Fibroblast of lung (primary cell): ENCODE results near the gene TMEM184A. TPM values are rescaled to one million over a fixed set of nuclear protein-coding genes. Genes with fewer than 3 reads are reported as not detected.

Source experiments
- DNase-seq, 2 donors: peaks; one replicate each; pipeline versions ENCODE4 v3.0.0 to v3.0.0-alpha.2; 2010; ENCODE audit warnings: low read depth in 2 of 2
- H2AFZ ChIP-seq: 2 replicates; pipeline ENCODE4 v1.5.1; 2012; ENCODE audit warnings: low read length, control low read depth, inconsistent platforms
- H3K27ac ChIP-seq: 2 replicates; pipeline ENCODE4 v1.5.1; 2011; ENCODE audit warnings: low read length, control low read depth; ENCODE audit not compliant: insufficient read depth
- H3K27me3 ChIP-seq: 2 replicates; pipeline ENCODE4 v1.5.1; 2011; ENCODE audit warnings: mild to moderate bottlenecking, low read length; ENCODE audit not compliant: control insufficient read depth, insufficient read depth
- H3K36me3 ChIP-seq: 2 replicates; pipeline ENCODE4 v1.5.1; 2011; ENCODE audit warnings: low read length; ENCODE audit not compliant: control insufficient read depth, insufficient read depth
- H3K4me1 ChIP-seq: 2 replicates; pipeline ENCODE4 v1.5.1; 2011; ENCODE audit warnings: low read length; ENCODE audit not compliant: control insufficient read depth, insufficient read depth; ENCODE audit errors: extremely low read depth
- H3K4me2 ChIP-seq: 2 replicates; pipeline ENCODE4 v1.5.1; 2011; ENCODE audit warnings: low read length, control low read depth; ENCODE audit not compliant: insufficient read depth; ENCODE audit errors: extremely low read depth
- H3K4me3 ChIP-seq, 4 experiments: fragments of 200-600 bp in 1 of 4; sonication (generic) in 1 of 4; replicated peaks in 1 of 4; 2 replicates each; pipeline ENCODE4 v1.5.1; 2011 to 2016; ENCODE audit warnings: low read length in 4 of 4, low read depth in 3 of 4, mild to moderate bottlenecking in 3 of 4, control low read depth in 2 of 4, inconsistent platforms in 1 of 4, mixed read lengths in 1 of 4; ENCODE audit not compliant: insufficient read depth in 1 of 4; ENCODE audit errors: control extremely low read depth in 1 of 4
- H3K79me2 ChIP-seq: 2 replicates; pipeline ENCODE4 v1.5.1; 2012; ENCODE audit warnings: mild to moderate bottlenecking, low read length, inconsistent platforms; ENCODE audit not compliant: control insufficient read depth, insufficient read depth
- H3K9ac ChIP-seq: 2 replicates; pipeline ENCODE4 v1.5.1; 2011; ENCODE audit warnings: mild to moderate bottlenecking, low read length, control low read depth; ENCODE audit not compliant: insufficient read depth
- H3K9me3 ChIP-seq: 2 replicates; pipeline ENCODE4 v1.5.1; 2012; ENCODE audit warnings: low read depth, low read length; ENCODE audit not compliant: control insufficient read depth, insufficient read depth
- H4K20me1 ChIP-seq: 2 replicates; pipeline ENCODE4 v1.5.1; 2011; ENCODE audit warnings: low read length; ENCODE audit not compliant: control insufficient read depth, insufficient read depth; ENCODE audit errors: extremely low read depth
- CTCF ChIP-seq, 2 donors: IDR thresholded peaks in 1 of 2; conservative IDR thresholded peaks in 1 of 2; 1 replicate in 1 of 2; 2 replicates in 1 of 2; pipeline ENCODE4 v1.5.1; 2011 to 2012; ENCODE audit warnings: low read length in 2 of 2, control low read depth in 1 of 2, inconsistent platforms in 1 of 2, low read depth in 1 of 2, mild to moderate bottlenecking in 1 of 2
- EZH2 ChIP-seq: IDR thresholded peaks from 2 replicates; pipeline ENCODE4 v1.5.1; 2012; ENCODE audit warnings: low read length, control low read depth, mild to moderate bottlenecking; ENCODE audit errors: missing control alignments
- polyA plus RNA-seq, 2 donors: library from polyadenylated mRNA; depleted of rRNA in 1 of 2; stranded (reverse) in 1 of 2; unstranded in 1 of 2; fragments of >200 nt; gene quantifications; 2 replicates each; pipeline ENCODE4 v1.2.1, GENCODE V29; 2011 to 2012; ENCODE audit warnings: missing spikeins in 1 of 2
- total RNA-seq: library from RNA; depleted of rRNA; stranded (reverse); fragments of >200 nt; gene quantifications from 2 replicates; pipeline ENCODE4 v1.2.1, GENCODE V29; 2014

Gene TMEM184A
- total and polyA plus RNA-seq, 2 donors (not counting 1 experiment from before 2014, with no cell fraction given) = under 0.01 to 0.05 TPM

GRCh38 chr7:1590887-1591286 is 34.9 kb upstream of the TMEM184A start:
- H3K4me2 ChIP-seq = no peak overlapping the region

GRCh38 chr7:1590476-1590875 is 34.5 kb upstream of the TMEM184A start:
- no peak for DNase-seq
- Histone ChIP-seq H3K36me3 (no peaks in the 10 kb centered on the region), H3K4me3 (no peak overlapping the region), H3K27me3 (peaks cover 33% of the 10 kb centered on the region), H3K4me1 (no peaks in the 10 kb centered on the region), H3K27ac (no peak overlapping the region), H3K9me3 (no peaks in the 10 kb centered on the region), H3K79me2 (no peaks in the 10 kb centered on the region), H3K4me2 (no peak overlapping the region), H3K9ac (no peak overlapping the region), H4K20me1 (no peaks in the 10 kb centered on the region), H2AFZ (no peak overlapping the region)
- no peak for TF ChIP-seq EZH2

More at GRCh38 chr7:1590887-1591286, 34.9 kb upstream of the TMEM184A start:
- no peak for DNase-seq
- peaks cover 37% of the 10 kb centered on the region for H3K27me3 ChIP-seq
- no peaks in the 10 kb centered on the region for H4K20me1 ChIP-seq
- no peak overlapping the region for H2AFZ ChIP-seq
- H3K79me2 ChIP-seq = no peaks in the 10 kb centered on the region
- H3K36me3 ChIP-seq = no peaks in the 10 kb centered on the region
- H3K4me3 ChIP-seq = no peak overlapping the region
- H3K9ac ChIP-seq = no peak overlapping the region
- H3K4me1 ChIP-seq = no peaks in the 10 kb centered on the region
- no peak overlapping the region for H3K27ac ChIP-seq
- no peaks in the 10 kb centered on the region for H3K9me3 ChIP-seq
- no peak for TF ChIP-seq EZH2
- no peak for TF ChIP-seq CTCF (conservative IDR thresholded peaks at IDR 0.05 in 1 of 2, IDR thresholded peaks at IDR 0.05 in 1 of 2; ENCODE audit: low read depth in 1 of 2, low read length in 2 of 2)

- no peak overlapping the region for H2AFZ ChIP-seq
- H3K4me2 ChIP-seq = no peak overlapping the region
- no peak for DNase-seq
- H3K9ac ChIP-seq = no peak overlapping the region
- H4K20me1 ChIP-seq = no peaks in the 10 kb centered on the region
- no peak overlapping the region for H3K4me3 ChIP-seq
- H3K9me3 ChIP-seq = no peaks in the 10 kb centered on the region
- TF ChIP-seq EZH2 = no peak
- TF ChIP-seq CTCF (conservative IDR thresholded peaks at IDR 0.05 in 1 of 2, IDR thresholded peaks at IDR 0.05 in 1 of 2; ENCODE audit: low read depth in 1 of 2, low read length in 2 of 2) = no peak
- no peaks in the 10 kb centered on the region for H3K4me1 ChIP-seq
- no peak overlapping the region for H3K27ac ChIP-seq
- H3K36me3 ChIP-seq = no peaks in the 10 kb centered on the region
- no peaks in the 10 kb centered on the region for H3K79me2 ChIP-seq
- H3K27me3 ChIP-seq = peaks cover 30% of the 10 kb centered on the region
Measured at GRCh38 chr7:1588978-1589377, 33.0 kb upstream of the TMEM184A start.
